Kidney glomerular epithelial cell (primary cell): ENCODE measurements around the gene TRAPPC1.
A peak's percentile ranks its signal among the peaks of the same experiment; 100 is the strongest.

Source experiments
- DNase-seq: peaks from one replicate; lab custom pipeline; 2025; lab: John Stamatoyannopoulos, UW

Gene TRAPPC1

GRCh38 chr17:7940743-7941142 is 9.0 kb upstream of the TRAPPC1 start:
- no peak for DNase-seq

DNA sequence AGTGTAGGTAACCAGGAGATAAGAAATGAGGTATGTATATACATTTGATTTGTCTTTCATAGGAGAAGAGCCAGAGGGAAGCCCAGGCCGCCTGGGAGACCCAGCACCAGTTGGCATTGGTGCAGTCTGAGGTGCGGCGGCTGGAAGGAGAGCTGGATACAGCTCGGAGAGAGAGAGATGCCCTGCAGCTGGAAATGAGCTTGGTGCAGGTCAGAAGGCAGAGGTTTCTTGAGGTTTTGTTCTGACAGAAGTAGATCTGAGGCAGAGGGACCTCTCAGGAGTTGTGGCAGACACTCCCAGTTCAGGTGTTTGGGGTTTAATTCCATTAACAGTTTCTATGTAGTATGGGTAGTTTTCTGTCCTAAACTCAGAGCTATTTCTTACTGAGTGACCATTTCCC is 8.3 kb upstream of the TRAPPC1 start:
- DNase-seq, result no peak

DNA sequence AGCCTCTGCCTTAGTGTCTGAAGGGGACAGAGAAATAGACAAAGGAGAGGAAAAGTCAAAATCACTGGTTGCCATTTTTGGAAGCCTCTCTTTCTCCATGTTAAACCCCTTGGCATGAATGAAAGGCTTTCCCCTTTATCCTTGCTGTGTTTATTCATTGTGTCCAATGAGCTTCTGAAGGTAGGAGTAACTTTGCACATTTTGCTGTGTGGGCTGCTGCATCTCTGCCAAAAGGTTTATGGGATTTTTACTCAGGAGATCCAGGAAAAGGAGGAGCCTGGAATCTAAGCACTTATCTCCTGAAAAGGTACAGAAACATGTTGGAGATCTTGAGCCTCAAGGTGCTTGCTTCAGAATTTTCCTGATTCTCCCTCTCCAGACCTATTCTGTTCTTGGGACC is 4.1 kb upstream of the TRAPPC1 start:
- no peak for DNase-seq

DNA sequence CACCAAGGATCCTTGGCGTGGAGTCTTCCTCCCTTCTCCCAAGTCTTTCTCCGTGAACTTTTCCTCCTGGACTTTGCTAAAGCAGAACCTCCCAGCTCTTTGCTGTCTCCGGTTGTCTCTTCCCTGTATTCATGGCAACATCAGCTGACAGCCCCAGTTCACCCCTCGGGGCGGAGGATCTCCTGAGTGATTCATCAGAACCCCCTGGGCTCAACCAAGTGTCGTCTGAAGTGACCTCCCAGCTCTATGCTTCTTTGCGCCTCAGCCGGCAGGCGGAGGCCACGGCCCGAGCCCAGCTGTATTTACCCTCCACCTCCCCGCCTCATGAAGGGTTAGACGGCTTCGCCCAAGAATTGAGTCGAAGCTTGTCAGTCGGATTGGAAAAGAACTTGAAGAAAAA is 1.2 kb upstream of the TRAPPC1 start:
- peak; percentile 32 for DNase-seq

GRCh38 chr17:7932483-7932891 is 741 bp upstream of the TRAPPC1 start:
- DNase-seq, result no peak

DNA sequence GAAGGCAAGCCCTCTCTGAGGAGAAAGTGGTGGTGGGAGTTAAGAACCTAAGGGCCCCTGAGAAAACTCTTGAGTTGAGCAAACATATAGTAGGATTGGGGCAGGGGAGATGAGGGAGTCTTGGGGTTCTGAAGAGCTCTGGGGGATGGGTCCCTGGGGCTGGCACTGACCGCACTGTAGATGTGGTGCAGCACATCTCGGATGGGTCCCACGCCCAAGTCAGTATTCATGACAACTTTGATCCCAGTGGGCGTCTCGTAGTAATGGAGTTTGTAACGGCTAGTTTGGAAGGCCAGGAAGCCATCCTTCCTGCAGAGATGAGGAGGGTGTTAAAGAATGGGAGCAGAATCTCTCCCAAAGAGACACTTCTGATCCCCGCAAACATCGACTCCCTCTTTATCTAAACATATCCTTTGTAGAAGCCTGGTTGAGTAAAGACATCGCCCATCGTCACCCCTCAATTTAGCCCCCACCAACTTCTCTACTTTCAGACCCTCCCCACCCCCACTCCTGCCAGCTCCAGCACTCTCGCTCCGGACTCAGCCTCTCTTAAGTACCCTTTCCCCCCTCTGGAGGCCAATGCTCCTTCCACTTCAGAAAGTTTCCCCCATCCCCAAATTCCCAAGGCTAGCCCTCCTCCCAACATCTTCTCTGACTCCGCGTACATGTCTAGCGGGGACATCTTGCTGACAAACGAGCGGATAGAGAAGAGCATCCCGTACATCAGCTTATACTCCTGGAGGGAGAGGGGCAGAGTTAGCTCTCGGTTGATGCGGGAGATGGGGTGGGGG is 710 bp downstream of the TRAPPC1 start:
- DNase-seq, result no peak

GRCh38 chr17:7929158-7930023 is 2.4 kb downstream of the TRAPPC1 start, which contains the start of gene KCNAB3:
TSS of gene KCNAB3 (minus strand) at chr17:7929856. CDS start at chr17:7929435, 421 bp downstream.
- no peak for DNase-seq

GRCh38 chr17:7927596-7927995 is 4.2 kb downstream of the TRAPPC1 start:
- DNase-seq, result no peak

GRCh38 chr17:7922845-7923628 is 8.7 kb downstream of the TRAPPC1 start:
- no peak for DNase-seq

DNA sequence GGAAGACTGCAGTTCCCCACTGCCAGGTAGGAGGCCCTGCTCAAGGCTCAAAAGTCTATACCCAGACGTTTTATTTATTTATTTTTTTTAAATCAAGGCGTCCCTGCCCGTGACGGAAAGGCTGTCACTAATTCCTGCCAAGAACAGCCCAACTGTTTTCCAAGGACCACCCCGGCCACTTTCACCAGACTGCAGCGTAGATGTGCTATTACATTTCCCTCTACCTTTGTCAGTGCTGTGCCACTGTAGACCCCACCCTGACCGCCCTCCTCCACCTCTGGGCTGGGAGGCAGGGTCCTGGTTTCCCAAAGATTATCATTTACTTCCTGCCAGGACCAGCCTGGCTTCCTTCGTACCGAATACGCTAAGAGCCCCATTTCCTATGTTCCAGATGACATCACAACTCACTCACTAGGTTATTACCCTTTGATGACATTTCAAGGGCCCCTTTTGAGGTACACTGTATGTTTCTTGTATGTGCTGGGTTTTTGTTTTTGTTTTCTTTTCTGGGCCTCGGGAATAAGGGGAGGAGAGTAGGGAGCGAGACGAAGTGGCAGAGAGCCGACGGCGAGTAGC is 9.4 kb downstream of the TRAPPC1 start:
- no peak for DNase-seq

DNA sequence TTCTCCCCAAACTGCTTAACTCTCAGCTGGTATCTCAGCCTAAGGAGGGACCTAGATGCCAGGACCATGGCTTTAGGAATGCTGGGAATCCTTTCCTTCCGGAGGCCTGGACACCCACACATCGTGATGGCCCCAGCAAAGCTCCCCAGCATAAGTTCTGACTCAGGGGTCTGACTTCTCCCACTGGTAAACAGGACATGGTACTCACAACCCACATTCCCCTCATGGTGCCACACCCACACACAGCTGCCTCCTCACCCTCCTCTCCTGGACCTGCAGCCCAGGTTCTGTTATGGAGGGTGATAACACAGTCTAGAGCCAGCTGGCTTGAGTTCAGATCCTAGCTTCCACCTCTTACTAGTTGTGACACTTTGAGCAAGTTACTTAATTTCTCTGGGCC is 14.9 kb downstream of the TRAPPC1 start:
- no peak for DNase-seq

DNA sequence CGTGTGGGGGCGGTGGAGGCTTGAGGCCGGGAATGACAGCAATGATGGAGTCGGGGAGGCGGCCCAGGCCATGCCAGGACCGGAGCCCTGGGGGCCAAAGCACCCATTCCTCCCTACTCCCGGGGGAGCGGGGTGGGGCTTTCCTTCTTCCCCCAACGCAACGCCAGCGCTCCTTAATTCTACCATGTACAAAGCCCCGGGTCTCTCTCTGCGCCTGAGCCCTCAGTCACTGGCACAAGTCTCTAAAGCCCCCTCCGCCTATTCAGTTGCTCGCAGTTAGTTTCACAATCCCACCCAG is 15.4 kb downstream of the TRAPPC1 start:
- DNase-seq, result no peak

DNA sequence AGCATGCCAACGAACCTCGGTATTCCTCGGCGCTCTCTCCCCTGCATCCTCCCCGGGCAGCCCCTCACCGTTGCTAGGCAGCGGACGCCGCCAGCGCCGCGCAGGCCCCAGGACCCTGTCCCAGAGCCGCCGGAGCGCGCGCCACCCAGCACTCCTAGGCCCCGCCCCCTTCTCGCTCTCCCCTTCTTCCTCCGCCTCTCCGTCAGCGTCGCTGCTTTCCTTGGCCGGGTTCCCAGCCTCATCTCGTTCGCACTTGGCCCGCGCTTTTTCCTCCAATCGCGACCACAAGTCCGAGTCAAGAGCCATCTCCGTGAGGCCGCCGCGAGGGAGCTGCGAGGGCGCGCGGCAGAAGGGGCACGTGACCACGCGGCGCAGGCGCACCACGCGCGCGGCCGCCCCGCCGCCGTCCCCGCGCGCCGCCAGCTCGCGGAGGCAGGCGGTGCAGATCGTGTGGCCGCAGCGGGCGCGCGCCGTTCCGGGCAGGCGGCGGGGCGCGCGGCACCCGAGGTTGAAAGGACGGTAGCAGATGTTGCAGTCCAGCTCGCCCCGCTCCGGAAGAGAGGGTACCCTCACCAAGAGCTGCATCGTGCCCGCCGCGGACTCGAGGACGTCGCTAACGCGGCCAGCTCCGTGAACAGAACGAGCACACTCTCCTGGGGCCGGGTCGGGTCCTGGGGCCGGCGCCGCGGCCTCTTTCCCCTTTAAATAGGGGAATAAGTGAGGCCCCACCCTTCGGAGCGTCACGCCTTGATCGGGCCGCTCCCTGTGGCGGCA is 15.9 kb downstream of the TRAPPC1 start, which contains the start of gene RNF227:
Gene RNF227 (minus strand): TSS at position 679 of the 774 bp plus-strand sequence. CDS start 94 bp downstream, at position 585.
- DNase-seq, result peak; percentile 84

GRCh38 chr17:7915179-7915610 is 16.6 kb downstream of the TRAPPC1 start:
- peak; percentile 84 for DNase-seq

DNA sequence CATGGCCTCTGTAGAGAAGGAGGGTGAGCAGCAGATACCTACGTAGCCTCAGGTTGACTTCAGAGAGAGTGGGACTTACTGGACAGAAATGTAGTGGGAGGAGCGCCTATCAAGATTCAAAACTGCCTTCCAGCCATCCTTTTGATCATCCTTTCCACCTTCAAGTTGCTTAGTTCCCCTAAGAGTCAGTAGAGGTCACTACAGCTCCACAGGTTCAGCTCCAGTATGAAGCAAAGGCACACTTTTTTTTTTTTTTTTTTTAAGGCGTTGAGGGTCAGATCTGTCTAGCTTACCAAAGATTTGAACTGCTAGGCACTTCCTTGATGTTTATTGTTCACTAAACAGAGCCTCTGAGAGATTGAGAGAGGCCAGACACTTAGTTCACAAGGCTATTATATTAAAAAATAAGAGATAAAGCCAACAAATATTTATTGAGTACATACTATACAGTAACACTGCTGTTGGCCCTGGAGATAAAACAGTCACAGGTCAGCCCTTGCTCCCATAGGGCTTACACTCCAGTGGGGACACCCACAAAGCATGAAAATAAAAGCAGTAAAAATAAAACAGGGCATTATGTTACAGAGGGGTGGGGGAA is 18.7 kb downstream of the TRAPPC1 start:
- peak; percentile 58 for DNase-seq

DNA sequence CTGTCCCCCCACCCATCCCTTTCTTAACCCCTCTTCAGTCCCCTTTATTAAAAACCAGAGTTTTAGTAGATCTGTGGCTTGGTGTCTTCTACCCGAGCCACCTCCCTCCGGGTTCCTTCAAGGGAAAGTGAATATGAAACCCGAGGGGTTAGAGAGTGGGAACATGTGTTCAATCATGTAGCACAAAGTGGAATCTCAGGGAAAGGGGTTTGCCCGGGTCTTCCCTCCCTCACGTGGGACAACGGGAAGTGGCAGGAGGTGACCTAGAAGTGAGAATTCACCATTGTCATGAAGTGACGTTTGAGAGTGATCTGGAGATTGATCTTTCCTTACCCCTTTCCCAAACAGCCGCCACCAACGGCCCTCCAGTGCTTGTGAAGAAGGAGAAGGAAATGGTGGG is 20.6 kb downstream of the TRAPPC1 start:
- no peak for DNase-seq

DNA sequence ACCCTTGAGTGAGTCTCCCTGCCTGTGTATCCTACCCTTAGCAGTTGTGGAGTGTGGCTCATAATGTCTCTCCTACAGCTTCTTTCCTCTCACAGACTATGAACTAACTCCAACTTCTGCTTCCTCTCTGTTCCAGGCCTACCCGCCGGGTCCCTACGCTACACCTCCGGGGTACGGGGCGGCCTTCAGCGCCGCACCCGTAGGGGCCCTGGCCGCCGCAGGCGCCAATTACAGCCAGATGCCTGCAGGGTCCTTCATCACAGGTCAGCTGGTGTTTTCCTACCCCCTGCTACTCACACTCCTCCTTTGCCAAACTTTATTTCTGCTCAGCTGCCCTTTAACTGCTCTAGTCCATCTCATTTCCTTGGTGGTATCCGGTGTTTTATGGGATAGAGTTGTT is 21.0 kb downstream of the TRAPPC1 start:
- DNase-seq, result no peak

GRCh38 chr17:7910281-7910680 is 21.5 kb downstream of the TRAPPC1 start:
- DNase-seq, result no peak

- no peak for DNase-seq
Measured at GRCh38 chr17:7909089-7909488, 22.7 kb downstream of the TRAPPC1 start.

DNA sequence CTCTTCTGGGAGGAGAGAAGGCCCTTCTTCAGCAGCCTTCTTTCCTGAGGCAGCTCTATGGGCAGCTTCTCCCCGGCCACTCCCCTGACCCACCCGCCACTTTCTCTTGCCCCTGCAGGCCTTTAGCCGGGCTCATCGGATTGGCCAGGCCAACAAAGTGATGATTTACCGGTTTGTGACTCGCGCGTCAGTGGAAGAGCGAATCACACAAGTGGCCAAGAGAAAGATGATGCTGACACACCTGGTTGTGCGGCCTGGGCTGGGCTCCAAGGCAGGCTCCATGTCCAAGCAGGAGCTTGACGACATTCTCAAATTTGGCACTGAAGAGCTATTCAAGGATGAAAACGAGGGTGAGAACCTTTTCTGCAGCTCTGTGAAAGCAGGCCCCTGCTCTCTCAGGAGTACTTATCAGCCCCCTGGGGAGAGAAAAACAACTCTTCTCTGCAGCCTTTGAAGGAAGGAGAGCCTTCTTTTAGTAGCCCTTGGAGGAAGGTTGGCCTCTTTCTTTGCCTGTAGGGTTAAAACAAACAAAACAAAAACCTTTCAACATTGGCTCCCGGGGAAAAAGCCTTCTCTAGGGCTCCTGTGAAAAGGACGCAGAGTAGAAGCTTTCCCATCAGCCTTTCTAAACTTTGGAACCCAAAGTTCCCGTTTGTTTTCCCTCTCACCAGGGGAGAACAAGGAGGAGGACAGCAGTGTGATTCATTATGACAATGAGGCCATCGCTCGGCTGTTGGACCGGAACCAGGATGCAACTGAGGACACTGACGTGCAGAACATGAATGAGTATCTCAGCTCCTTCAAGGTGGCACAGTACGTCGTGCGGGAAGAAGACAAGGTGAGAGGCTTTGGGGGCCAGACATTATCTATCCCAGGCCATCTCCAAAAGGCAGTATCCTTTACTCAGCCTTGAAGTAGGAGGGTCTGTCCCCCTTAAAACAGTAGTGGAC is 28.3 kb downstream of the TRAPPC1 start:
- DNase-seq, result no peak
